Activated CD4-positive, CD25-positive, alpha-beta regulatory T cell treated with anti-CD3 and anti-CD28 coated beads, Interleukin-2, amount 50 U/mL, for 72 hours (primary cell): ENCODE results near the gene JAG2.
A peak's percentile ranks its signal among the peaks of the same experiment; 100 is the strongest.

Experiments used
- DNase-seq: peaks from one replicate; pipeline ENCODE4 v3.0.0; 2021

JAG2 gene

GRCh38 chr14:105108516-105108864 lies 60.1 kb downstream of the JAG2 start:
- no peak for DNase-seq

- DNase-seq = no peak
Observed at GRCh38 chr14:105107781-105108515, 60.6 kb downstream of the JAG2 start.

- no peak for DNase-seq
Observed at GRCh38 chr14:105107351-105107750, 61.2 kb downstream of the JAG2 start.

- DNase-seq = no peak
Observed at GRCh38 chr14:105105158-105105557, 63.4 kb downstream of the JAG2 start.

- no peak for DNase-seq
Observed at GRCh38 chr14:105102893-105103292, 65.7 kb downstream of the JAG2 start.

GRCh38 chr14:105102361-105102870 lies 66.2 kb downstream of the JAG2 start:
- DNase-seq = no peak

- DNase-seq = no peak
Observed at GRCh38 chr14:105100910-105101309, 67.7 kb downstream of the JAG2 start.

- no peak for DNase-seq
Observed at GRCh38 chr14:105099778-105100177, 68.8 kb downstream of the JAG2 start.

- no peak for DNase-seq
Observed at GRCh38 chr14:105098316-105098715, 70.3 kb downstream of the JAG2 start.

GRCh38 chr14:105097794-105098127 lies 70.8 kb downstream of the JAG2 start:
- no peak for DNase-seq

- no peak for DNase-seq
Observed at GRCh38 chr14:105096206-105096875, 72.2 kb downstream of the JAG2 start.

GRCh38 chr14:105095236-105095805 lies 73.3 kb downstream of the JAG2 start:
- no peak for DNase-seq

GRCh38 chr14:105094193-105094907 lies 74.2 kb downstream of the JAG2 start:
- no peak for DNase-seq

- peak; percentile 73 for DNase-seq
Observed at GRCh38 chr14:105093431-105094192, 75.0 kb downstream of the JAG2 start.

GRCh38 chr14:105093038-105093430 lies 75.5 kb downstream of the JAG2 start:
- peak; percentile 70 for DNase-seq

GRCh38 chr14:105092171-105093037 lies 76.2 kb downstream of the JAG2 start:
- no peak for DNase-seq

- no peak for DNase-seq
Observed at GRCh38 chr14:105091517-105092170, 76.9 kb downstream of the JAG2 start.

GRCh38 chr14:105091054-105091516 lies 77.5 kb downstream of the JAG2 start:
- DNase-seq = no peak
